ENCODE results near the gene VAV1.

DNA sequence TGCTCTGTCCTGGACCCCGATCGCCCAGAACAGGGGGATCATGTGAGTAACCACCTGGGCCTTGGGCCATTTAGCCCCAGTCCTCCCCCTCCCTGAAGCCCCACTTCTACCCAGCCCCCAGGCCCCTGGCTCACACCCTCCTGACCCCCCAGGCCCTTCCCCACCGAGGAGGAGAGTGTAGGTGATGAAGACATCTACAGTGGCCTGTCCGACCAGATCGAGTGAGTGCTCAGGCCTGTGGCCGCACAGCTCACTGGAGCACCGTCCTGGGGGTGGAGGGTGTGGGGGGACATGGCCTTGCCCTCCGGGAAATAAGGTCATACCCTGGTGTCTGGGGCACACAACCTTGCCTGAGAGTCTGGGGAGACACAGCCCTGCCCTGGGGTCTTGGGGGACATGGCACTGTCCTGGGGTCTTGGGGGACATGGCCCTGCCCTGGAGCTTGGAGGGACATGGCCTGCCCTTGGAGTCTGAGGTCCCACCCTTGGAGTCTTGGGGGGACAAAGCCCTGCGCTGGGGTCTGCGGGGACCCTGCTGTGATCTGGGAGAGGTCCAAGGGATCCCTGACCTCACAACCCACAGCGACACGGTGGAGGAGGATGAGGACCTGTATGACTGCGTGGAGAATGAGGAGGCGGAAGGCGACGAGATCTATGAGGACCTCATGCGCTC is 49.3 kb downstream of the VAV1 start:
- TF ChIP-seq, protein P1, sequence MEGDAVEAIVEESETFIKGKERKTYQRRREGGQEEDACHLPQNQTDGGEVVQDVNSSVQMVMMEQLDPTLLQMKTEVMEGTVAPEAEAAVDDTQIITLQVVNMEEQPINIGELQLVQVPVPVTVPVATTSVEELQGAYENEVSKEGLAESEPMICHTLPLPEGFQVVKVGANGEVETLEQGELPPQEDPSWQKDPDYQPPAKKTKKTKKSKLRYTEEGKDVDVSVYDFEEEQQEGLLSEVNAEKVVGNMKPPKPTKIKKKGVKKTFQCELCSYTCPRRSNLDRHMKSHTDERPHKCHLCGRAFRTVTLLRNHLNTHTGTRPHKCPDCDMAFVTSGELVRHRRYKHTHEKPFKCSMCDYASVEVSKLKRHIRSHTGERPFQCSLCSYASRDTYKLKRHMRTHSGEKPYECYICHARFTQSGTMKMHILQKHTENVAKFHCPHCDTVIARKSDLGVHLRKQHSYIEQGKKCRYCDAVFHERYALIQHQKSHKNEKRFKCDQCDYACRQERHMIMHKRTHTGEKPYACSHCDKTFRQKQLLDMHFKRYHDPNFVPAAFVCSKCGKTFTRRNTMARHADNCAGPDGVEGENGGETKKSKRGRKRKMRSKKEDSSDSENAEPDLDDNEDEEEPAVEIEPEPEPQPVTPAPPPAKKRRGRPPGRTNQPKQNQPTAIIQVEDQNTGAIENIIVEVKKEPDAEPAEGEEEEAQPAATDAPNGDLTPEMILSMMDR (IDR thresholded peaks at IDR 0.05): no peak
- TF ChIP-seq POLR2A (IDR thresholded peaks at IDR 0.05): no peak

All from thyroid gland (tissue), 4 donors.